ENCODE results near the gene MYADML2.

The MYADML2 gene

DNA sequence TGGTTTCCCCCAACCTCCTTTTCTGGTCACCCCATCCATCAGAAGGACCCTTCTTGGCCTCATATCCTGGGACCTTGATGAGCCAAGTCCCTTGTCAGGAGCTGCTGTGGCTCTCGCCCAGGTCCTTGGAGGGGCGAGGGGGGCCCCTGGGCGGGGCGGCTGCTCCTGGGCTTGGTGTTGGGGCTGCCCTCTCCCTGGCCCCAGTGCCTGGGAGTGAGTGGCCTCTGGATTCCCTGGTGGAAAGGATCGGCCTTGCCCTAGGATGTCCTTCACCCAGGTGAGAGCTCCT lies 20.2 kb upstream of the MYADML2 start:
- TF ChIP-seq POLR2AphosphoS5 (IDR thresholded peaks at IDR 0.05; ENCODE audit: low read depth, low read length) (no peak), TAF1 (IDR thresholded peaks at IDR 0.05; ENCODE audit: borderline replicate concordance, insufficient read depth, low read length) (no peak), SIN3A (IDR thresholded peaks at IDR 0.05; ENCODE audit: borderline replicate concordance, insufficient read depth, low read length) (no peak), FOXP2 (optimal IDR thresholded peaks at IDR 0.05; ENCODE audit: borderline replicate concordance, extremely low read depth, extremely low read length, insufficient read depth) (no peak)
- TF ChIP-seq, protein P1, sequence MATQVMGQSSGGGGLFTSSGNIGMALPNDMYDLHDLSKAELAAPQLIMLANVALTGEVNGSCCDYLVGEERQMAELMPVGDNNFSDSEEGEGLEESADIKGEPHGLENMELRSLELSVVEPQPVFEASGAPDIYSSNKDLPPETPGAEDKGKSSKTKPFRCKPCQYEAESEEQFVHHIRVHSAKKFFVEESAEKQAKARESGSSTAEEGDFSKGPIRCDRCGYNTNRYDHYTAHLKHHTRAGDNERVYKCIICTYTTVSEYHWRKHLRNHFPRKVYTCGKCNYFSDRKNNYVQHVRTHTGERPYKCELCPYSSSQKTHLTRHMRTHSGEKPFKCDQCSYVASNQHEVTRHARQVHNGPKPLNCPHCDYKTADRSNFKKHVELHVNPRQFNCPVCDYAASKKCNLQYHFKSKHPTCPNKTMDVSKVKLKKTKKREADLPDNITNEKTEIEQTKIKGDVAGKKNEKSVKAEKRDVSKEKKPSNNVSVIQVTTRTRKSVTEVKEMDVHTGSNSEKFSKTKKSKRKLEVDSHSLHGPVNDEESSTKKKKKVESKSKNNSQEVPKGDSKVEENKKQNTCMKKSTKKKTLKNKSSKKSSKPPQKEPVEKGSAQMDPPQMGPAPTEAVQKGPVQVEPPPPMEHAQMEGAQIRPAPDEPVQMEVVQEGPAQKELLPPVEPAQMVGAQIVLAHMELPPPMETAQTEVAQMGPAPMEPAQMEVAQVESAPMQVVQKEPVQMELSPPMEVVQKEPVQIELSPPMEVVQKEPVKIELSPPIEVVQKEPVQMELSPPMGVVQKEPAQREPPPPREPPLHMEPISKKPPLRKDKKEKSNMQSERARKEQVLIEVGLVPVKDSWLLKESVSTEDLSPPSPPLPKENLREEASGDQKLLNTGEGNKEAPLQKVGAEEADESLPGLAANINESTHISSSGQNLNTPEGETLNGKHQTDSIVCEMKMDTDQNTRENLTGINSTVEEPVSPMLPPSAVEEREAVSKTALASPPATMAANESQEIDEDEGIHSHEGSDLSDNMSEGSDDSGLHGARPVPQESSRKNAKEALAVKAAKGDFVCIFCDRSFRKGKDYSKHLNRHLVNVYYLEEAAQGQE (IDR thresholded peaks at IDR 0.05; ENCODE audit: insufficient read depth in 1 of 2, low read depth in 2 of 2, low read length in 2 of 2) = no peak

DNA sequence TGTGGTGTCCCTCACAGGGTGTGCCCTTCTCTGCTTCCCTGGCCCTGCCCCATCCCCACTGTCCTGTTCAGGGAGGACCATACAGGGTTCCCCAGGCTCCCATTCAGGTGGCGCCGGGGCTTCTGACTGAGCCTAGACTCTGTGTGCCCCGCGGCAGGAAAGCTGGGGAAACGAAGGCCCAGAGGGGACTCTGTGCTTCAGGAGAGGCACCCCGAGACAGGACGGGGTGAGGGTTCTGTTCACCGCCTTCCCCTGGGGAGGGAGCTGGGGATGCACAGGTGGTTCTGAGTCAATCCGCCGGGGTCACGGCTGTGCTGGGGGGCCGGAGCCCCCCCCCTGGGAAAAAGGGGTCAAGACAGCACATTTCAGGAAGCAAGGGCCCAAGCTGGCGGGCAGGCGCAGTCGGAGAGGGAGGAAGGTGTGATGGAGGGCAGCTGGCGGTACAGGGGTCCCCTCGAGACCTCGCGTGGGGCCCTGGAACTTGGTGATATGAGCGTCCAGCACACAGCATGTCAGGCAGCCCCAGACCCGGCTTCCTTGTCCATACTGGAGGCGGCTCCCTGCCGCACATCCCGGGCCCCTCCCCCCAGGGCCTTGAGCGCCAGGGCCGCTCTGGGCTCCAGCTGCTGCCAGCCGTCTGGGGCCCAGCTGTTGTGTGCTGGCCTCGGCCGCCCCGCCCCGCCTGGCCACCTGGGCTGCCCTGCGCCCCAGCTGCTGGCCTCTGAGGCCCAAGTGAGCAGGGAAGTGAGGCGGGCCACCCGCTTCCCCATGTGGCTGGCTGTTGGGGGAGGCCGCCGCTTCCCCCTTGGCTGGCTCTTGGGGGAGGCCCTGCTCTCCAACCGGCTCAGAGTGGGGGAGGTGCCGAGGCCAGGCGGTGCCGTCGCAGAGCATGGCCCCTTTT lies 19.6 kb upstream of the MYADML2 start:
- TF ChIP-seq TAF1 (IDR thresholded peaks at IDR 0.05; ENCODE audit: borderline replicate concordance, insufficient read depth, low read length) = no peak
- no peak for TF ChIP-seq FOXP2 (optimal IDR thresholded peaks at IDR 0.05; ENCODE audit: borderline replicate concordance, extremely low read depth, extremely low read length, insufficient read depth)
- TF ChIP-seq, protein P1 (IDR thresholded peaks at IDR 0.05; ENCODE audit: insufficient read depth in 1 of 2, low read depth in 2 of 2, low read length in 2 of 2) = no peak
- no peak for TF ChIP-seq SIN3A (IDR thresholded peaks at IDR 0.05; ENCODE audit: borderline replicate concordance, insufficient read depth, low read length)
- no peak for TF ChIP-seq POLR2AphosphoS5 (IDR thresholded peaks at IDR 0.05; ENCODE audit: low read depth, low read length)

DNA sequence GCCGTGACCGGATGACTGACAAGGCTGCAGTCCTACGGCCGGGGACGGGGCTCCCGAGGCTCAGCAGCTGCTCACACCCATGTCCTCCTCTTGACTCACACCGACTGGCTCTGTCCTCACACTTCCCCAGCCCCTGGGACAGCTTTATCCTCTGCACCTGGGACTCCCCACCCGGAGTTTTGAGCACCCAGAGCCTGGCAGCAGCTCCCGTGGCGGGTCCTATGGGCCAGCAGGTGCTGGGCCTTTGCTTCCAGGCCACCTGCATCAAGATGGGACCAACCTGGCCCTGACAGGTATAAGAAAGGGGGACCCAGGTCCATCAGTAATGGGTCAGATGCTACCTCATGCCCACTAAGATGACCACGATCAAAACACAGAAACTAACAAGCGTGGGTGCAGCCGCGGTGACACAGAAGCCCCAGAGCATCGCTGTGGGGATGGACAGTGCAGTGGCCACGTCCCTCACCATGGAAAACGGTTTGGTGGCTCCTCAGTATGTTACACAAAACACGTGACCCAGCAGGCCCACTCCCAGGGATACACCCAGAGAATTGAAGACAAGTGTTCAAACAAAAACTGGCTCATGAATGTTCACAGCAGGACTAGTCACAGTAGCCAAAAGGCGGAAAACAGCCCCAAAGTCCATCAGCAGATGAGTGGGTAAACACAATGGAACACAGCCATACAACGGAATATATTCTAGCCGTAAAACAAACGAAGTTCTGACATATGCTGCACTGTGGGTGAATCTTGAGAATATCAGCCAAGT lies 17.2 kb upstream of the MYADML2 start:
- no peak for TF ChIP-seq FOXP2 (optimal IDR thresholded peaks at IDR 0.05; ENCODE audit: borderline replicate concordance, extremely low read depth, extremely low read length, insufficient read depth)
- TF ChIP-seq, protein P1 (IDR thresholded peaks at IDR 0.05; ENCODE audit: insufficient read depth in 1 of 2, low read depth in 2 of 2, low read length in 2 of 2) = no peak
- no peak for TF ChIP-seq SIN3A (IDR thresholded peaks at IDR 0.05; ENCODE audit: borderline replicate concordance, insufficient read depth, low read length)
- no peak for TF ChIP-seq POLR2AphosphoS5 (IDR thresholded peaks at IDR 0.05; ENCODE audit: low read depth, low read length)
- no peak for TF ChIP-seq TAF1 (IDR thresholded peaks at IDR 0.05; ENCODE audit: borderline replicate concordance, insufficient read depth, low read length)

DNA sequence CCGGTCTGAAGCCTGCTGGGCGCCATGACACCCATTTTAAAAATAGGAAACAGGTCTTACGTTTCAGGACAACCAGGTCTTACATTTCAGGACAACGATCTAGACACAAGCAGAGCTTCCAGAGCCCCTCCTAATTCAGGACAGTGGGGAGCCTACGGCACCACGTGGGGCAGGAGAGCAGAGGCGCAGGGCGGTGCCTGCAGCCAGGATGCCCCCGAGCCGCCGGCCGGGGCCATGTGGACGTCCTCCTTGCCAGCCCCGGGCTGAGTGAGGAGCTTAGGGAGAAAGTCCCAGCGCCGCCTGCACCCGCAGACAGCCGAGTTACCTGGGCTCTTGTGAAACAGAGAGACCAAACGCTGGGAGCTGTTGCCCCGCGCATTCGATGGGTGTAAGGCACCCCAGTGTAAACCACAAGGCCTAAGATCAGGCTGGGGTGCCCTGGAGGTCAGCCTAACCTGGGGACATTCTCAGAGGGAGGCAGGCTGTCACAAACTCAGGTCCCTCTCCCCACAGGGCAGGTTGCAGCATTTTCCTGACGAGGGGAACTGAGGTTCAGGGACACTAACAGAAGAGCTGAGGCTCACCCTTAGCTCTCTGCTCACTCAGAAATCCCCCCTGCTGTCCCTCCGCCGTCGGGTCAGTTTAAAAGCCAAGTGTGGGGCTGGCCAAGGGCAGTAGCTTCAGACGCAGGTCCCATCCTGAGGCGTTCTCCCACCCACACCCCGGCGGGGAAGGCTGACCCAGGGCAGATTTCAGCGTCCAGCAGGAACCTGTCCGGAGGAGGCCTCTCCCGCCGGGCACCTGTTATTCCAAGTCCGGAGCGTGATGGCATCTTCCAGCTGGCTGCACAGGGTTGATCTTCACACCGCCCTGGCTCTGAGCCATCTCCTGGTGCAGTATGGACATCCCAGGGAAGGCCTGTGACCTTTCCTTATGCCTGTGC lies 15.7 kb upstream of the MYADML2 start:
- no peak for TF ChIP-seq SIN3A (IDR thresholded peaks at IDR 0.05; ENCODE audit: borderline replicate concordance, insufficient read depth, low read length)
- TF ChIP-seq FOXP2 (optimal IDR thresholded peaks at IDR 0.05; ENCODE audit: borderline replicate concordance, extremely low read depth, extremely low read length, insufficient read depth) = no peak
- no peak for TF ChIP-seq TAF1 (IDR thresholded peaks at IDR 0.05; ENCODE audit: borderline replicate concordance, insufficient read depth, low read length)
- no peak for TF ChIP-seq POLR2AphosphoS5 (IDR thresholded peaks at IDR 0.05; ENCODE audit: low read depth, low read length)
- TF ChIP-seq, protein P1 (IDR thresholded peaks at IDR 0.05; ENCODE audit: insufficient read depth in 1 of 2, low read depth in 2 of 2, low read length in 2 of 2) = no peak

Data from PFSK-1 (cell line).